Measurements from ENCODE around the gene DNMT3L. TPM values are rescaled to one million over a fixed set of nuclear protein-coding genes. Genes with fewer than 3 reads are reported as not detected.
"Not testable (repeated sequence)": the region's sequence is repeated elsewhere in the genome, so short reads cannot be mapped to it uniquely, and the experiment has no call there.

The DNMT3L gene
- total RNA-seq, 1 donor from 2014 or later = not detected

DNA sequence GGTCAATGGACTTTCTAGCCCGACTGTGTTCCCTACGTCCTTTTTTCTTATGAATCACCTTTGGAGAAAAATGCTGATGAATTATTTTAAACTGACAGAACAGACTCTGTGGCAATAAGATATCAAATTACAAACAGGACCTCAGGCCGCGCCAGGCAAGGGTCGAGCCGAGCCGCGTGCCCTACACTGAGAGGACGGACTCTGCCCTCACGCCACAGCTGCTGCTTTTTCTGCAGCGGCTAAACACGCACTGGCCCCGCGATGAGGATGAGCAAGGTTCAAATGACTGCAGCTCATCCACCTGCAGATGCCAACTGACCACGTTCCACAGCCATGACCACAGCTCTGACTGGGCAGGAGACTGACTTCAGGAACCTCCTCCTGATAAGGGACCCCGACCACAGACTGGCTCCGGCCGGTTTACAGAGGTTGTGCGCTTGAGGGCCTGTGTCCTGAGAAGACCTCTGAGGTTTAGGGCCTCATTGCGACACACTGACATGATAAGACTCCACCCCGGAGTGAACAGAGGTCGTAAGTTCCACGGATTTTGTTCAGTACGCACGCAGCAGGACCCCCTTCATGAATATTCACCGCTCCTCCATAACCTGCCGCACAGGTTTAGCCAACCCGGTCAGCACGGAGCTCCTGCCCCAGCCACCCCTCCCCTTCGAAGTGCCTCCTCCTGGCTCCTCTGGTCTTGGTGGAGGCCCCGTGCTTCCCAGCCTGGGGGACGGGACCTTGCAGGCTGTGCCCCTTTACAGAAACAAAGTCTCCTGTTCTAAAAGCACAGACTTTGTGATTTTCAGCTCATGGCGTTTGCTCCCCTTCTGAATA is 12.3 kb downstream of the DNMT3L start:
- not testable (repeated sequence) for DNase-seq (ENCODE audit: low spot score)

DNA sequence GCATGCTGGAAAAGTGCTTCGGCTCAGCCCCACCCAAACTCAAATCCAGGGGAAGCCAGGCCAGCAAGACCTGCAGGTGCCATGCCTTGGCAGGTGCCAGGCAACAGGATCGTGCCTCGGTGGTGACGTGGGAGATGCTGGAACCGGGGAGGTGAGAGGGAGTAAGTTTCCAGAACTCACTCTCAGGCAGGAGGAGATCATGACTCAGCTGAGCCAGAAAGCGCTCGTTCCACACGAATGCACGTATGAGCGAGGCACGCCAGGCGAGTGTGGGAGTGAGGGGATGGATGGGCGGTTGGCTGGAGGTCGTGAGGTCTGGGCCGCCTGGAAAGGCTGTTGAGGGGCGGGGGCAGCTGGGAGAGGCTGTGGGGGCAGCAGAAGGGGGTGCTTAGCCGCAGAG is 13.8 kb downstream of the DNMT3L start:
- DNase-seq (ENCODE audit: low spot score) = not testable (repeated sequence)

DNA sequence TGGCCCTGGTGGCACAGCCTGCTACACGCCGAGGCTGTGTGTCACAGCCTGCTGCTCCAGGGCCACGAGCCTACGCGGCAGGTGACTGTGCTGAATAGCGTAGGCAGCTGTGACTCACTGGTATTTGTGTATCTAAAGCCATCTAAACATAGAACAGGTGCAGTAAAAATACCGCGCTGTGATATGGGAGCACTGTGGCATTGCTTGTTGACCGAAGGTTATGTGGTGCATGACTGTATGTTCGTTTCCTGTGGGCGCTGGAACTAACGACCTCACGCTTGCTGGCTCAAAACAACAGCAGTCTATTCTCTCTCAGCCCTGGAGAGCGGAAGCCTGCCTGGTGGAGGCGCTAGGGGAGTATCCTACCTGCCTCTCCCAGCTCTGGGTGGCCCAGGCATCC is 17.7 kb downstream of the DNMT3L start:
- not testable (repeated sequence) for DNase-seq (ENCODE audit: low spot score)

DNA sequence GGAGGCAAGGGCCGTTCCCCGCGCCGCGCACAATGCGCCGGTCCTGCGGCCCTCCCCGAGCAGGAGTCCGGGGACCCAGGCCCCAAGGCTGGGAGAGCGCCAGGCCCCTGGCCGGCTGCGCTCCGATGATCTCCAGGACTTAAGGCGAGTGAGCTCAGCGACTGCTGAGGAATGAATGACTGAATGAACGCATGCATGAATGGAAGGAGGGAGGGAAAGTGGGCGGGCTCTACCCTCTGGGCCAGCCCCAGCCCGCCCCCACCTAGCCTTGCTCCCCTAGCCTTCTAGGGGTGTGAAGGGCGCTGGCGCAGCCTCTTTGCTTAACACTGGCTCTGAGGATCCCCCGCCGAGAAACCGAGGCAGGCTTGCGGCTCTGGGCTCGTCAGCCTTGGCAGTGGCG is 20.4 kb downstream of the DNMT3L start:
- not testable (repeated sequence) for DNase-seq (ENCODE audit: low spot score)

DNA sequence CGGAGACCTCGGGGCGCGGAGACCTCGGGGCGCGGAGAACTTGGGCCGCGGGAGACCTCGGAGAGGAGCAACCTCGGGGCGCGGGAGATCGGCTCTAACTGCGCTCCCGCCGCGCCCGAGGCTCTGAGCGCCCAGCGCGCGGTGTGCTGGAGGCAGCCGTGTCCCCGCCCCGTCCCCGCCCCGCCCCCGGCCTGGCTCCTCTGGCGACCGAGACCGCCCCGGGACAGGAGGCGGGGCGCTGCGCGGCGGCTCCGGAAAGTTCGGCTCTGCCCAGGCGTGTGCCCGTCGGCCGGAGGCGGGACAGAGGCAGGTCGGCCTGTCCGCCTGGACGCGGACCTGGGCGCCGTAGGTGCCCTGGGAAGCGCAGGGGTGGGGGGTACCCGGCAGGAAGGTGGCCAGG is 20.9 kb downstream of the DNMT3L start, which contains the start of gene ICOSLG:
TSS of gene ICOSLG (minus strand) at position 102 of the 400 bp plus-strand sequence. CDS start 126 bp downstream, outside the sequence.
- DNase-seq (ENCODE audit: low spot score) = not testable (repeated sequence)

DNA sequence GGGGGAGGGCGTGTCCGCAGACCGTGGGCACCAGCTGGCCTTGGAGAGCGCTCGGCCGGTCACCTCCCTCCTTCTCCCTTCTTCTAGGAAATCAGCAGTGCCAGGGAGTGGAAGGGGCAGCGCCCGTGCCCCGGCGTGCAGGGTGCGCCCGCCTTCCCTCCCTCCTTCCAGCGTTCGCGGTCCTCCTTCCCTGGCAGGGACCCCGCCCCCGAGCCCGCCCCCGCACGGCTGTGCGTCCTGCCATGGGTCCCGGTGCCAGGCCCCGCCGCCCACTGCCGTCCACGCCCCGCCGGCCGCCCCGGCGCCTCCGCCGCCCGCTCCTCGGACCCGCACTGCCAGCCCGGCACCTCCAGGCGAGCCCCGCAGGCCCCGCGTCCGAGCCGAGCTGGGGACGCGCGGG is 21.3 kb downstream of the DNMT3L start:
- DNase-seq (ENCODE audit: low spot score) = not testable (repeated sequence)

DNA sequence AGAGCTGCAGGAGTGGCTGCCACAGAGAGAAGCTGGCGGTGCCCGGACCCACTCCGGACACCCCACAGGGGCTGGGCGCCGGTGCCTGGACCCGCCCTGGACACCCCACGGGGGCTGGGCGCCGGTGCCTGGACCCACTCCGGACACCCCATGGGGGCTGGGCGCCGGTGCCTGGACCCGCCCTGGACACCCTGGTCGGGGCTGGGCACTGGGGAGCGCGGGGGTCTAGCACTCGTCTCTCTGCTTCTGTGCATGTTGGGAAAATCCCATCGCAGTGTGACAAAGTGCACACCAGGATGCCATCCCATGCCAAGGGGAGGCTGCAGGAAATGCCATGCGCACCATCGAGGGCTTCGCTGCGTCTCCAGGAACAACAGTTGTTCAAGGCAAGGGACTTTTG is 32.1 kb downstream of the DNMT3L start:
- DNase-seq (ENCODE audit: low spot score) = not testable (repeated sequence)

DNA sequence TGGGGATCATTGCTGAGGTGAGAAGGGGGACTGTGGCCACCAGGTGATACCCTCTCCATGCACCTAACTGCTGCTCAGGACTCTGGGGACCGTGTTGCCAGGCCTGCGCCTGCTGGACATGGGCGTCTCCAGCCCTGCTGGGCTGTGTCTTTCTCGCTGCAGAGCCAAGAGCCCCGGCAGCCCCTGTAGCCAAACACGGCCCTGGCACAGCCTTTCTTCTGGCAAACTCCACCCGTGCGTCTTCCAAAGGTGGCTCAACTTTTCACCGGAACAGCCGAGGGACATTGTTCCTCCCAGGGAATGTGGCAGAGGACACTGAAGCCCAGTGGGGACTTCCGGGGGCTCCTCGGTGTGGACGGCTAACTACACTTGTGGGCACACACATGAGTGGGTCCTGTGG is 33.6 kb downstream of the DNMT3L start:
- DNase-seq (ENCODE audit: low spot score) = not testable (repeated sequence)

DNA sequence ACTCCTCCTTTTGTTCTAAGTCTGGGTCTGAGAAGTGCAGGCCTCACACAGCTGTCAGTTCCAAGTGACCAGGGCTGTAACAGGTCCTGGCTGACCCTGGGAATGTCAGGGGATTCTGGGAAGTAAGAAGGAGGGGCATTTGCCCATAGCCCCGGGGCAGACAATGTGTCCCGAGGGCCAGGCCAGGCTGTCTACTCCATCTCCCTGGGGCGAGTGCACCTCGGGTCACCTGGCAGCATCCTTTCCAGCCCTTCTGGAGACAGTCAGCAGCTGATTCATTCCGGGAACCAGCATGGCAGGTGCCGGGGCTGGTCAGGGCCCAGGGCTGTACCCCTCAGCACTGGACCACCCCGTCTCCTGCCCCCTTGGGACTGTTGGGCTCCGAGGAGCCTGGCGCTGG is 34.1 kb downstream of the DNMT3L start:
- not testable (repeated sequence) for DNase-seq (ENCODE audit: low spot score)

DNA sequence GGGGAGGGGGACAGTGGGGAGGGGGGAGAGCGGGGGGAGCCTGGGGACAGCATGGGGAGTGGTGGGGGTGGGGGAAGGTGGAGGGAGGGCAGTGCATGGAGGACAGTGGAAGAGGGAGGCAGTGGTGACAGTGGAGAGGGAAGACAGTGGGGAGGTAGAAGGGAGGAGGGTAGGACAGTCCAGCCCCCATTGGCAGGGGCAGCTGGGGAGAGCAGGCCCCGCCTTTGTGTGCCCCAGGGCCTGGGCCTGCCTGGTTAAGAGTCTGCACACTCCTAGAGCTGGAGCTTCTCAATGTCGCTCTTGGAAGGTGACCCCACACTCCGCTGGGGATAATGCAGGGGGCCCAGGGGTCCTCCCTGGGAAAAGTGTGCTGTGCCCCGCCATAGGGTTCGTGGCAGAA is 36.1 kb downstream of the DNMT3L start:
- DNase-seq (ENCODE audit: low spot score) = not testable (repeated sequence)

DNA sequence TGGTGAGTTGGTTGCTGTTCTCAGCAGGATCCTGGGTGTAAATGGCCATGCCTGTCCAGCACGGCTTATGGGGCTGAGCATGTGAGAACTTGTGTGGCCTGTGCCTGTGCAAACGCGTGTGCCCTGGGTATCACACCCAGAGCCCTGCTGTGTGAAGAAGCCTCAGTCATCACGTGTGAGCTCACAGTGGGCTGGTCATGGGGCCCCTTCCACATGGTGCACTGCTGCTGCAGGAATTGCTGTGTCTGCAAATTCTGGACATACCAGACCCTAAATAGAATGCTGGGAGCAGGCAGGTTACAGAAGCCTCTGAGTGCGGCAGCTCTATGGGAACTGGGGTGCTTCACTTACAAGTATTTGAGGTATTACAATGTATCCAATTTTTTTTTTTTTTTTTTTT is 38.4 kb downstream of the DNMT3L start:
- not testable (repeated sequence) for DNase-seq (ENCODE audit: low spot score)

DNA sequence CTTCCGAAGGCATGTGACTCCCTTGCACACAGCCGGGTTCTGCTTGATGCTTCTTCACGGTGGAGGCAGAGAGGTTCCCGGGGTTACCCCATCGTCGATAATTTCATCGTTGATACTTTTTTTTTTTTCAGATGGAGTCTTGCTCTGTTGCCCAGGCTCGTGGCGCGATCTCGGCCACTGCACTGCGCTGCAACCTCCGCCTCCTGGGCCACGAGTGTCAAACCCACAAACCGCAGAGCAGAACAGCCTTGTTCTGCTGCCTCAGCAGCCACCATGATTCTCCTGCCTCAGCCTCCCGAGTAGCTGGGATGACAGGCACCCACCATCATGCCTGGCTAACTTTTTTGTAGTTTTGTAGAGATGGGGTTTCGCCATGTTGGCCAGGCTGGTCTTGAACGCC is 41.0 kb downstream of the DNMT3L start:
- DNase-seq (ENCODE audit: low spot score) = not testable (repeated sequence)

DNA sequence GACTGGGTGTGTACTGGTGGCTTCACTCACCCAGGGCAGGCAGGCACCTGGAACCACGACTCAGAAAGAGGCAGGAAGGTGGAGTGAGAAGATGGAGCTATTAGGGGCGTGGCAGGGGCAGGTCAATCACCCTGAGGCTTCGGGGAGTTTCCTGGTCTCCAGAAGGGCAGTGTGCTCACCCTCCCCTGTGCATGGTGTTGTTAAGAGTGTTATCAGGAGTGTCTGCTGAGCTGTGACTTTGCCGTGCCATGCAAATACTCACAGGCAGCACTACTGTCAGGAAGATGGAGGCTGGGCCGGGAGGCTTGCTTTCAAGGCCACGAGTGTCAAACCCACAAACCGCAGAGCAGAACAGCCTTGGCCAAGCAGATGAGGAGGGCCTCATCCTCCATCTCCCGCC is 43.2 kb downstream of the DNMT3L start:
- not testable (repeated sequence) for DNase-seq (ENCODE audit: low spot score)

DNA sequence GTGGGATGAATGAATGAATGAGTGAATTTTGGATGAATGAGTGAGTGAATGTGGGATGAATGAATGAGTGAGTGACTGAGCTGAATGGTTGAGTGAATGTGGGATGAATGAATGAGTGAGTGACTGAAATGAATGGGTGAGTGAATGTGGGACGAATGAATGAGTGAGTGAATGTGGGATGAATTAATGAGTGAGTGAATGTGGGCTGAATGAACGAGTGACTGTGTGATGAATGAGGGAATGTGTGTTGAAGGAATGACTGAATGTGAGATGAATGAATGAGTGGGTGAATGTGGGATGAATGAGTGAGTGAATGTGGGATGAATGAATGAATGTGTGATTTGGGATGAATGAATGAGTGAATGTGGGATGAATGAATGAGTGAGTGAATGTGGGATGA is 49.7 kb downstream of the DNMT3L start:
- not testable (repeated sequence) for DNase-seq (ENCODE audit: low spot score)

DNA sequence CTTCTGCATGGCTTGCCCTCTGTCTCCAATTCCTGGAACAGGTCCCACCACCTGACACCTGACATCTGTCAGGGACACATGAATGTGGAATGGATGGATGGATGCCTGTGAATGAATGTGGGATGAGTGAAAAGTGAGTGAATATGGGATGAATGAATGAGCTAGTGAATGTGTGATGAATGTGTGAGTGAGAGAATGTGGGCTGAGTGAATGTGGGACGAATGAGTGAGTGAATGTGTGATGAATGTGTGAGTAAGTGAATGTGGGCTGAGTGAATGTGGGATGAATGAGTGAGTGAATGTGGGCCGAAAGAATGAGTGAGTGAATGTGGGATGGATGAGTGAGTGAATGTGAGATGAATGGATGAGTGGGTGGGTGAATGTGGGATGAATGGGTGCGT is 50.1 kb downstream of the DNMT3L start:
- DNase-seq (ENCODE audit: low spot score) = not testable (repeated sequence)

DNA sequence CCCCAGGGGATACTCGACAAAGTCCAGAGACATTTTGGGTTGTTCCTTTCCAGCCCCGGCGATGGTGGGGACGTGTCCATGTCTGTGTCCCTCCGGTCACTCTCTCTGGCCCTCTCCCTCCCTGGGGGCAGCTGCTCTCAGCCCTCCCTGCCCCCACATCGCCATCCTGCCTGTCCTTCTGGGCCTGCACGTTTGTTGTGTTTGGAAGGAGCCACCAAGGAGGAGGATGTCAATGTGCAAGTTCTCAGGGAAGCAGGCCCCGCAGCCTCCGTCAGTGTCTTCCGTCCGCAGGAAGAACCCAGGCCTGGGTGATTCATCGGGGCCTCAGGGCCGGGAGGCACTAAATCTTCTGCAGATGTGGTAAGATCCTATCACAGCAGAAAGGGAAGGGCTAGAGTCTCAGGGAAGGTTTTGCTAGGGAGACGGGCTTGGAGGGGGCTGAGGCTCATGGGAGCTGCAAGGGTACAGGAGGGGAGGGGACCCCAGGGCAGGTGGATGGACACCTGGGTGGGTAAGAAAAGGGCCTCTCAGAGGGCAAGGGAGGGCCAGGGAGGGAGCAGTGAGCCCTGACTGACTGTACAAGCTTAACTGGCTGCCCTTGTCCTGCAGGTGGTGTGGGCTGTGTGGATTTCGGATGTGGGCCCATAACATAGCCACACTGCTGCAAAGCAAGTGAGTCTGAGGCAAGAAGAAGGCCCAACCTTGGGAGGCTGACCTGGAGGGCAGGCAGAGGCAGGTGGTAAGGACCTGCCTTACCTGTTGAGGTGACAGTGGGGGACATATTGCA is 53.6 kb downstream of the DNMT3L start:
- not testable (repeated sequence) for DNase-seq (ENCODE audit: low spot score)

DNA sequence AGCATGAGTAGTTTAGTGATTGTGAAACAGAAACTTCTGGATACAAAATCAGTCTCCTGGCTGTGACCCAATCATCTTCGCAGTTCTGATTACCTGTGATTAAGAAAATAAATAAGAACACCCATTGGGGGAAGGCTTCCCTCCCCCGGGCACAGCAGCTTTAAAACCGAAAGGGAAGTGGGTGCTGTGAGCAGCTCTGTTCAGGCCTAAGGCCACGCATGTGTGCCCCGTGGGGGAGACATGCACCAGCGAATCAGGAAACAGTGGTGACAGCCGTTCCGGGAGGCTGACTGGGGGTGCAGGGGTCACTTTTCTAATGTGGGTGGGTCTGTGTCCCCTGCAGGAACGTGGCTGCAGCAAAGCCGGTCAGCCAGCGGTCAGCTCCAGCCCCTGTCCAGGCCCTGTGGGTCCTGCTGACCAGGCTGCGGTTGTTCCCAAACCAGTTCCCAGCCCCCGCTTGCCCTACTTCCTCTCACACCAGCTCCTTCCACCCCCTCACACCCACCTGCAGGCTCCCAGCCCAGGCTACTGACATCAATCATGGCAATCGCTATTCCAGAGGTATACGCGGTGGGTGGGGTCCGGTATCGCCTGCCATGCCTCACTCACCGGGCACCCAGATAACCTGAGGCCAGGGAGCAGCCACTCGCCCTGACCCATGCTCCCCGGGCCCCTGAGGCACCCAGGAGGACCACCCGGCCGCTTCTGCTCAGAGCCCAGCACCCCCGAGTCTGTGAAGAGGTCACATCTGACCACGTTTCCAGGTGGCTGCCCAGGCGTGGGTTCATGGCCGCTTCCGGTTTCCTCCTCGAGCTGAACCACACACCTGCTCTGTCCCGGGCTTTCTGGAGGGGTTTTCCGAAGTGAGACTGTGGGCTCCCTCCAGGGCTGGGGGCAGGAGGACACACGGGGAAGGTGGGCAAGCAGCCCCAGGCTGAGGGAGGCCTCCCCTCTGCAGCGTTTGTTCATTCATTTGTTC is 54.7 kb downstream of the DNMT3L start:
- DNase-seq (ENCODE audit: low spot score) = not testable (repeated sequence)

DNA sequence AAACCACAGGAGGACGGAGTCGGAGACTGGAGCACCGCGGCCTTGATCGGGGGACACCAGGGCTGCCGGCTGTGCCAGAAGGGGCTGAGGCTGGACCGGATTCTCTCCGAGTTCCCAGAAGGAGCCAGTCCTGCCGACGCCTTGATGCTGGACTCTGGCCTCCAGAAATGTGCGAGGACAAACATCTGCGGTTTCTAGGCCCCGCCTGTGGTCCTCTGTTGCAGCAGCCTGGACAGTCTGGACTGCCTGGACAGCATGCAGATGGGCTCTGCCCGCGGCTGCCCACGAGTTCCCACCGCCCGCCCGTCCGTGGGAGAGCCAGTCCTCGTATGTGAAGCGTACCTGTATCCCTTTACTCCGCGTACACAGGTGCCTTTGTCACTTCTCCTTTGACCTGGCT is 55.5 kb downstream of the DNMT3L start:
- DNase-seq (ENCODE audit: low spot score) = not testable (repeated sequence)

DNA sequence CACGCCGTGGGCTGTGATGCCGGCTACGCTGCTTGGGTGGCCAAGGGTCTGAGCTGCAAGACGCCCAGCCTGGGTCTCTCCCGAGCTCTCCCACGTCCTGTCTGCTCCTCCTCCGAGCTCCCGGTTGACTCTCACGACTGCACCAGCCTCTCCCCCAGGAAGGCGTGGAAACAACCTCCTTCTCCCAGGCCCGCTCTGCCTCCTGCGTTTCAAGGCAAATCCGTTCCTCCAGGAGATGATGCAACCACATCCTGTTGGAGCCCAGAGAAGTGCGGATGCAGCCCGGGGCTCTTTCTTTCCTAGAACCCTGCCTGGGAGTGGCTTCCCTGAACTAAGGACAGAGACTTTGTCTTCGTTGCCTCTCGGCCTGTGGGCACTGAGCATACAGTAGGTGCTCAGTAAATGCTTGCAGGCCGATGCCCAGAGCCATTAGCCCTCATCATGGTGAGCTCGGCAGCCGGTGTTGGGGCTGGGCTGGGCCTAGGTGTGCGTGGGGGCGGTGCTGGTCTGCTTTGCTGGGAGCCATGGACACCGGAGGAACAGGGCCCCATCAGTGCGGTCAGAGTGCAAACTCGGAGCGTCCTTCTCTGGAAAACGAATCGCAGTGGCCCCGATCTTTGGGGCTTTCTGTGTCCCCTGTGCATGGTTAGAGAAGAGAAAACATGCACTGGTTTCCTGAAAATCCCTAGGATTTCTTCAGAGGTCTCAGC is 59.0 kb downstream of the DNMT3L start:
- DNase-seq (ENCODE audit: low spot score) = not testable (repeated sequence)

DNA sequence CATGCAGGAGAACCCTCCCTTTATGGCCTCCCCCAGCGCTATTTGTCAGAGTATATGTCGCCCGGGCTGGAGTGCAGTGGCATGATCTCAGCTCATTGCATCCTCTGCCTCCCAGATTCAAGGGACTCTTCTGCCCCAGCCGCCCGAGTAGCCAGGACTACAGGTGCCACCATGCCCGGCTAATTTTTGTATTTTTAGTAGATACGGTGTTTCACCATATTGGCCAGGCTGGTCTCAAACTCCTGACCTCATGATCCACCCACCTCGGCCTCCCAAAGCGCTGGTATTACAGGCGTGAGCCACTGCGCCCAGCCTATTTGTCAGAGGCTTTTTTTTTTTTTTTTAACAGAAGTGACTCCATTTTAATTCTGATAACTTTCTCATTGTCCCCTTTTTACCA is 61.7 kb downstream of the DNMT3L start:
- DNase-seq (ENCODE audit: low spot score) = not testable (repeated sequence)

DNA sequence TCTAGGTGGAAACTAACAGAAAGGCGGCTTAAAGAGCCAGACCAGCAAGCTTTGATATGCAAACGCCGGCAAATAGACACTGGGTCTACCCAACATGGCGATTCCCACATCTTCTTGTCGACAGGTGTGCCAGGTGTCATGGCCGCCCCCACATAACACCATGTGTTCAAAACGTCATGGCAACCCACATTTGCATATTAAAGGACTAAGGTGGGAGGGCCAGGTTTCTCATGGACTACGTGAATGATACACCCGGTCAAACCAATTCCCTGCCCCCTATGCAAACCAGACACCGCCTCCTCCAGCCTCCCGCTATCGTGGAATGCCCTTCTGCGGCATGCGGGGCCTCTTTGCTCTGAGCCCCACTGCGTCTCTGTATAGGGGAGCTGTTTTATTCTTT is 62.2 kb downstream of the DNMT3L start:
- DNase-seq (ENCODE audit: low spot score) = no peak
